Gastroesophageal sphincter (tissue), 3 donors: ENCODE results near the gene LILRA5.

Experiments used
- POLR2AphosphoS5 ChIP-seq: sonication (generic); formaldehyde crosslinking; IDR thresholded peaks from one replicate; pipeline ENCODE4 v1.6.1; 2017; ENCODE audit warnings: antibody characterized with exemption
- TF ChIP-seq, protein P1 (sequence below), 4 experiments: fragments of 200-600 bp in 2 of 4; fragments of 450-650 bp in 2 of 4; sonication (generic) in 1 of 4; IDR thresholded peaks; one replicate each; pipeline ENCODE4 v1.5.1; 2017 to 2019; ENCODE audit warnings: antibody characterized with exemption in 4 of 4, mild to moderate bottlenecking in 2 of 4, moderate library complexity in 2 of 4

- TF ChIP-seq, protein P1, sequence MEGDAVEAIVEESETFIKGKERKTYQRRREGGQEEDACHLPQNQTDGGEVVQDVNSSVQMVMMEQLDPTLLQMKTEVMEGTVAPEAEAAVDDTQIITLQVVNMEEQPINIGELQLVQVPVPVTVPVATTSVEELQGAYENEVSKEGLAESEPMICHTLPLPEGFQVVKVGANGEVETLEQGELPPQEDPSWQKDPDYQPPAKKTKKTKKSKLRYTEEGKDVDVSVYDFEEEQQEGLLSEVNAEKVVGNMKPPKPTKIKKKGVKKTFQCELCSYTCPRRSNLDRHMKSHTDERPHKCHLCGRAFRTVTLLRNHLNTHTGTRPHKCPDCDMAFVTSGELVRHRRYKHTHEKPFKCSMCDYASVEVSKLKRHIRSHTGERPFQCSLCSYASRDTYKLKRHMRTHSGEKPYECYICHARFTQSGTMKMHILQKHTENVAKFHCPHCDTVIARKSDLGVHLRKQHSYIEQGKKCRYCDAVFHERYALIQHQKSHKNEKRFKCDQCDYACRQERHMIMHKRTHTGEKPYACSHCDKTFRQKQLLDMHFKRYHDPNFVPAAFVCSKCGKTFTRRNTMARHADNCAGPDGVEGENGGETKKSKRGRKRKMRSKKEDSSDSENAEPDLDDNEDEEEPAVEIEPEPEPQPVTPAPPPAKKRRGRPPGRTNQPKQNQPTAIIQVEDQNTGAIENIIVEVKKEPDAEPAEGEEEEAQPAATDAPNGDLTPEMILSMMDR (IDR thresholded peaks at IDR 0.05), result no peak
- no peak for TF ChIP-seq POLR2AphosphoS5
These were observed 30.1 kb downstream of the LILRA5 start for GRCh38 chr19:54282686-54283470.
